DMS 273 (cell line): ENCODE data around the gene CYSRT1.

ENCODE experiments used
- DNase-seq: peaks from one replicate; lab custom pipeline; 2025; ENCODE audit not compliant: unreplicated experiment; lab: John Stamatoyannopoulos, UW

CYSRT1 gene

GRCh38 chr9:137189297-137190295 lies 35.4 kb upstream of the CYSRT1 start:
- no peak for DNase-seq

GRCh38 chr9:137190315-137190856 lies 34.6 kb upstream of the CYSRT1 start:
- peak; percentile 57 for DNase-seq

GRCh38 chr9:137191245-137191644 lies 33.7 kb upstream of the CYSRT1 start:
- no peak for DNase-seq

- DNase-seq = no peak
Observed at GRCh38 chr9:137191691-137192447, 33.1 kb upstream of the CYSRT1 start.

- DNase-seq = no peak
Observed at GRCh38 chr9:137192448-137192780, 32.6 kb upstream of the CYSRT1 start.

GRCh38 chr9:137192859-137193258 lies 32.1 kb upstream of the CYSRT1 start:
- no peak for DNase-seq

- DNase-seq = peak; percentile 45
Observed at GRCh38 chr9:137193771-137194170, 31.2 kb upstream of the CYSRT1 start.

- DNase-seq = no peak
Observed at GRCh38 chr9:137194388-137194787, 30.6 kb upstream of the CYSRT1 start.

- no peak for DNase-seq
Observed at GRCh38 chr9:137194909-137195308, 30.1 kb upstream of the CYSRT1 start.

- DNase-seq = peak; percentile 39
Observed at GRCh38 chr9:137195525-137196220, 29.3 kb upstream of the CYSRT1 start.

GRCh38 chr9:137198051-137198901 lies 26.7 kb upstream of the CYSRT1 start:
- no peak for DNase-seq

- DNase-seq = no peak
Observed at GRCh38 chr9:137198902-137199283, 26.1 kb upstream of the CYSRT1 start.

GRCh38 chr9:137199411-137200121 lies 25.4 kb upstream of the CYSRT1 start:
- DNase-seq = no peak

GRCh38 chr9:137200311-137201204 lies 24.4 kb upstream of the CYSRT1 start, which contains the start of gene TPRN:
Gene TPRN, minus strand, starts transcription at chr9:137200741. Its CDS starts 30 bp downstream, at chr9:137200711.
- peak; percentile 99 for DNase-seq

- no peak for DNase-seq
Observed at GRCh38 chr9:137201205-137201868, 23.6 kb upstream of the CYSRT1 start.

- DNase-seq = no peak
Observed at GRCh38 chr9:137202966-137203365, 22.0 kb upstream of the CYSRT1 start.

GRCh38 chr9:137204731-137205125 lies 20.2 kb upstream of the CYSRT1 start:
- no peak for DNase-seq
